Activated gamma-delta T cell treated with anti-CD3 and anti-CD28 coated beads, Interleukin-2, amount 50 U/mL, for 16 hours (primary cell): ENCODE measurements around the gene ATF5.

Experiments used
- DNase-seq: peaks from one replicate; pipeline ENCODE4 v3.0.0-alpha.2; 2020; ENCODE audit warnings: low read depth

ATF5 gene

DNA sequence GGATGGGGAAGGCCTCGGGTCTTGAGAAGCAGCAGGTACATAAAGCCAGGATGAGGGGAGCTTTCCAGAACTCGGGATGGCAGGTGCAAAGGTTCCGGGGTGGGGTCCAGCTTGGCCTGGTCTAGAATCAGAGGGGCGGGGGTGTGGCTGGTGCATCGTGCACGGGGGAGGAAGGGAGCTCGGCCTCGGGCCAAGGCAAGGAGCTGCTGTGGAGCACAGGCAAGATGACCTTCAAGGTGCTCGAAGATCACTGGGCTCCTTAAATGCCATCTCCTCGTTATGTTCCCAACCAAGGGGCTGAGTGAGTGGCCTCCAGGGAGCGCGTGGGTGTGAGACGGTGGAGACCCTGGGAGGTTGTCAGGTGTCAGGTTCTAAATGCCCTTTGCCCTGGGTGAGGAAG is 48.1 kb downstream of the ATF5 start:
- no peak for DNase-seq

DNA sequence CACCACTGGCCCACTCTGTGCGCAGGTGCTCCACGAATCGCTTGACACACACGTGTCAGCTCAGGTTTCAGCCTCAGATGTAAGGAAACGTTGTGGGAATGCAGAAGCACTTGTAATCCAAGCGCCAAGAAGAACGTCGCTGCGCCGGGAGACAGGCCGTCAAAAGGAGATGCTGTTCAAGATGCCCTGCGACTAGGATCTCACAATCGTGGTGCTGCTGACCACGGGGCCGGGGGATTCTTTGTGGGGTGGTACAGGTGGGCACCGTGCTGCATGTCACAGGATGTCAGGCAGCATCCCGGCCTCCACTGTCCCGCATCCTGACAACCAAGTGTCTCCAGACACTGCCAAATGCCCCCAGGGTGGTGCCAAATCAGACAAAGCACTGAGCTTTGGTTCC is 48.9 kb downstream of the ATF5 start:
- no peak for DNase-seq

DNA sequence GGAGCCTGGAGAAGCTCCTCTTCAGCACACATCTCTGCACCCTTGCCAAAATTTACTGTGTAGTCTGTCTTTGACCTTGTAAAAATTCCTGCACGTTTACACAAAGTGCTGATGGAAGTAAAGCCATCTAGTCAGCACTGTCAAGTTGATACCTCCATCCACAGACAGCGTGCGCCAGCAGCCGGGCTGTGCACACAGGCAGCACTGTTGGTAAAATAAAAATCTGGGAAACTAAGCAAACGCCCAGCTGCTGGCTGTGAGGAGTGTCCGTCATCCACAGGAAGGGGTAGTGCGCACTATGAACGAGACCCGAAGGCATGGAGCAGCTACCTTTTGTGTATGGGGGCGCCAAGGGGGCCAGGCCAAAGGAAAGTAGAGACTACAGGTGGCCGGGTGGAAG is 49.3 kb downstream of the ATF5 start:
- no peak for DNase-seq

DNA sequence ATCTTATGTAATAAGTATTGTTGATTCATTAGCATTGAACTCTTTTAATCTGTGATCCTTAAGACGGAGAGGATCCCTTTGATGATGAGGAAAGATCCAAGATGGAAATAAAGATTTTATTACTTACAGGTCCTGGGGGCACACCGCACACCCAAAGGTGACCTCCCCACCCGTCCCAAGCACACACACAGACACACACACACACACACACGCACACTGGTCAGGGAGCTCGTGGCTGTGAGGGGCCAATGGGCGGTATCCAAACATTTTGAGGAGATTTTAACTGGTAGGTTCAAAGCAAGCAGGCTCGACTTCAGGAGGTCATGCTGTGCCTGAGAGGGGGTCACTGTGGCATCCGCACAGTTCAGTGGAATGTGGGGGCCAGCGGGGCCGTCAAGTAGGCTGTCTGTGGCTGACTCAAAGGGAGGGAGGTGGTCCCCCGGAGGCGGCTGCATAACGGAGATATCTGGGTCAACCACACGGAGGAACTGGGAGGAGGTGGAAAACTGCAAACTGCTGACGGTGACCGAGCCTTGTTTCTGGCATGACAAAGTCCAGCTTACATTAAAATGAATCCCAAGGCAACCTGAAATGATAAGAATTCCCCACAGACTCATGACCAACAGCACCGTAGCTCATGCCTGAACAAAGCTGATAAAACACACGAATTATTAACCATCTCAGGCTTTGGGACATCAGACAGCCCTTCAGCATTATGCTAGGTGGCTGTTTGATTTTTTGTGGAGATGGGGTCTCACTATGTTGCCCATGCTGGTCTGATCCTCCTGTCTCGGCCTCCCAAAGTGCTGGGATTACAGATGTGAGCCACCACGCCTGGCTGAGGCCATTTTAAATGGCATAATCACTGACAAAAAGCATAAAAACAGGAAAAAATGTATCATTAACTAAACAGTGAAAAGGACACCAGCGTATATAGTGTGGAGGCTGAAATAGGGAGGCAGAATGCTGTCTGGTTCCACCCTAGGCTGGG is 52.9 kb downstream of the ATF5 start:
- DNase-seq: no peak
